Esophagus (tissue), 2 donors: ENCODE measurements around the gene RIMKLA. TPM values are rescaled to one million over a fixed set of nuclear protein-coding genes. Genes with fewer than 3 reads are reported as not detected.

ENCODE experiments used
- H3K27ac ChIP-seq, 2 donors: one replicate each; pipeline ENCODE4 v1.5.1; 2013; ENCODE audit warnings: low read depth in 2 of 2, mild to moderate bottlenecking in 2 of 2, inconsistent platforms in 1 of 2, low read length in 1 of 2, moderate library complexity in 1 of 2
- H3K27me3 ChIP-seq, 2 donors: one replicate each; pipeline ENCODE4 v1.6.1; 2013; ENCODE audit warnings: low read length in 2 of 2, control low read depth in 1 of 2, mild to moderate bottlenecking in 1 of 2; ENCODE audit not compliant: insufficient read depth in 2 of 2, control insufficient read depth in 1 of 2
- H3K36me3 ChIP-seq, 2 donors: one replicate each; pipeline ENCODE4 v1.6.1; 2013; ENCODE audit warnings: low read length in 1 of 2; ENCODE audit not compliant: control insufficient read depth in 2 of 2, insufficient read depth in 2 of 2
- H3K4me1 ChIP-seq, 2 donors: one replicate each; pipeline ENCODE4 v1.6.1; 2013; ENCODE audit warnings: low read length in 1 of 2; ENCODE audit not compliant: control insufficient read depth in 2 of 2, insufficient read depth in 2 of 2
- H3K4me3 ChIP-seq, 2 donors: one replicate each; pipeline ENCODE4 v1.5.1; 2013; ENCODE audit warnings: low read length in 2 of 2, mild to moderate bottlenecking in 2 of 2, low read depth in 1 of 2, moderate library complexity in 1 of 2
- H3K9me3 ChIP-seq, 2 donors: one replicate each; pipeline ENCODE4 v1.6.1; 2013; ENCODE audit warnings: mild to moderate bottlenecking in 2 of 2, low read depth in 1 of 2, low read length in 1 of 2, moderate library complexity in 1 of 2; ENCODE audit not compliant: control insufficient read depth in 2 of 2, insufficient read depth in 1 of 2
- WGBS, 2 donors: extraction: QIAGEN DNeasy Blood & Tissue Kit; methylation state at CpG; one replicate each; pipeline ENCODE4 v1.1.7; 2013; 5-methylcytosine and 5-hydroxymethylcytosine counted together
- polyA plus RNA-seq, 2 donors: library from polyadenylated mRNA; stranded (reverse); fragments of 200-250 nt; gene quantifications; one replicate each; pipeline ENCODE4 v1.2.3, GENCODE V29; 2013
- donor health status: healthy with polysubstance abuse.
- donor health status: Bipolar disorder and iron deficiency.

RIMKLA gene
- polyA plus RNA-seq, 2 donors: 0.06 to 0.12 TPM

- H3K36me3 ChIP-seq: no peaks in the 10 kb centered on the region
- no peaks in the 10 kb centered on the region for H3K9me3 ChIP-seq
- 86 to 89% methylated on average over 3 of the region's 3 CpGs for WGBS, 2 donors
- H3K27ac ChIP-seq: no peak overlapping the region
- no peaks in the 10 kb centered on the region for H3K27me3 ChIP-seq
- H3K4me1 ChIP-seq: peaks cover 0 to 3% of the 10 kb centered on the region in 2 donors
- H3K4me3 ChIP-seq: no peak overlapping the region
Measured at GRCh38 chr1:42423681-42424080, 43.1 kb downstream of the RIMKLA start.

GRCh38 chr1:42424201-42424600, 43.6 kb downstream of the RIMKLA start:
- Histone ChIP-seq H3K4me3 (no peak overlapping the region), H3K27me3 (no peaks in the 10 kb centered on the region), H3K9me3 (no peaks in the 10 kb centered on the region), H3K27ac (no peak overlapping the region), H3K4me1 (peaks cover 0 to 3% of the 10 kb centered on the region in 2 donors), H3K36me3 (no peaks in the 10 kb centered on the region)
- WGBS, 2 donors: 86 to 90% methylated on average over 4 of the region's 4 CpGs

- Histone ChIP-seq H3K4me1 (no peaks in the 10 kb centered on the region), H3K27ac (no peak overlapping the region), H3K27me3 (no peaks in the 10 kb centered on the region), H3K4me3 (no peak overlapping the region), H3K9me3 (no peaks in the 10 kb centered on the region), H3K36me3 (no peaks in the 10 kb centered on the region)
- WGBS, 2 donors: 72 to 73% methylated on average over 4 of the region's 4 CpGs
Measured at GRCh38 chr1:42427240-42427639, 46.6 kb downstream of the RIMKLA start.

GRCh38 chr1:42429603-42430002, 49.0 kb downstream of the RIMKLA start:
- Histone ChIP-seq H3K27me3 (no peaks in the 10 kb centered on the region), H3K4me3 (no peak overlapping the region), H3K27ac (no peak overlapping the region), H3K4me1 (no peaks in the 10 kb centered on the region), H3K9me3 (no peaks in the 10 kb centered on the region), H3K36me3 (no peaks in the 10 kb centered on the region)
- 84 to 86% methylated on average over 1 of the region's 1 CpG for WGBS, 2 donors

- Histone ChIP-seq H3K36me3 (no peaks in the 10 kb centered on the region), H3K9me3 (no peaks in the 10 kb centered on the region), H3K4me1 (no peaks in the 10 kb centered on the region), H3K27me3 (no peaks in the 10 kb centered on the region), H3K27ac (no peak overlapping the region), H3K4me3 (no peak overlapping the region)
- 83 to 84% methylated on average over 3 of the region's 3 CpGs for WGBS, 2 donors
Measured at GRCh38 chr1:42430286-42431135, 49.9 kb downstream of the RIMKLA start.

GRCh38 chr1:42431514-42431913, 50.9 kb downstream of the RIMKLA start:
- no peak overlapping the region for H3K27ac ChIP-seq
- 68% methylated on average over 3 of the region's 3 CpGs for WGBS, 2 donors
- no peaks in the 10 kb centered on the region for H3K36me3 ChIP-seq
- no peak overlapping the region for H3K4me3 ChIP-seq
- no peaks in the 10 kb centered on the region for H3K4me1 ChIP-seq
- no peaks in the 10 kb centered on the region for H3K9me3 ChIP-seq
- H3K27me3 ChIP-seq: no peaks in the 10 kb centered on the region

- Histone ChIP-seq H3K27me3 (no peaks in the 10 kb centered on the region), H3K36me3 (no peaks in the 10 kb centered on the region), H3K4me3 (no peak overlapping the region), H3K9me3 (no peaks in the 10 kb centered on the region), H3K4me1 (no peaks in the 10 kb centered on the region), H3K27ac (no peak overlapping the region)
- WGBS, 2 donors: 90 to 92% methylated on average over 4 of the region's 4 CpGs
Measured at GRCh38 chr1:42432714-42433113, 52.1 kb downstream of the RIMKLA start.

- no peaks in the 10 kb centered on the region for H3K27me3 ChIP-seq
- H3K36me3 ChIP-seq: no peaks in the 10 kb centered on the region
- no peak overlapping the region for H3K27ac ChIP-seq
- no peaks in the 10 kb centered on the region for H3K4me1 ChIP-seq
- H3K4me3 ChIP-seq: no peak overlapping the region
- no peaks in the 10 kb centered on the region for H3K9me3 ChIP-seq
- WGBS, 2 donors: 91 to 92% methylated on average over 6 of the region's 6 CpGs
Measured at GRCh38 chr1:42433369-42433768, 52.8 kb downstream of the RIMKLA start.

GRCh38 chr1:42434340-42434739, 53.7 kb downstream of the RIMKLA start:
- 92 to 97% methylated on average over 4 of the region's 4 CpGs for WGBS, 2 donors
- no peaks in the 10 kb centered on the region for H3K9me3 ChIP-seq
- no peaks in the 10 kb centered on the region for H3K27me3 ChIP-seq

GRCh38 chr1:42439940-42440339, 59.3 kb downstream of the RIMKLA start:
- 17 to 49% methylated on average over 2 of the region's 2 CpGs for WGBS, 2 donors
- H3K9me3 ChIP-seq: no peaks in the 10 kb centered on the region

More at GRCh38 chr1:42434340-42434739, 53.7 kb downstream of the RIMKLA start:
- H3K4me3 ChIP-seq: no peak overlapping the region
- H3K27ac ChIP-seq: no peak overlapping the region
- no peaks in the 10 kb centered on the region for H3K36me3 ChIP-seq
- H3K4me1 ChIP-seq: no peaks in the 10 kb centered on the region

More at GRCh38 chr1:42439940-42440339, 59.3 kb downstream of the RIMKLA start:
- H3K4me1 ChIP-seq: no peaks in the 10 kb centered on the region
- H3K27ac ChIP-seq: no peak overlapping the region
- H3K36me3 ChIP-seq: no peaks in the 10 kb centered on the region
- no peaks in the 10 kb centered on the region for H3K27me3 ChIP-seq
- no peak overlapping the region for H3K4me3 ChIP-seq
